GM21360 (cell line): ENCODE measurements around the gene ARSG.
"Not testable (repeated sequence)": the region's sequence is repeated elsewhere in the genome, so short reads cannot be mapped to it uniquely, and the experiment has no call there.

Source experiments
- ATAC-seq: cut with Tn5 transposase; IDR thresholded peaks from one replicate; pipeline ENCODE4 v1.9.1; 2021; ENCODE audit warnings: mild to moderate bottlenecking, moderate library complexity; ENCODE audit not compliant: unreplicated experiment

ARSG gene

GRCh38 chr17:68365469-68365868 is 74.2 kb downstream of the ARSG start:
- ATAC-seq = no peak

- no peak for ATAC-seq
Observed at GRCh38 chr17:68368387-68368786, 77.1 kb downstream of the ARSG start.

- no peak for ATAC-seq
Observed at GRCh38 chr17:68375566-68375965, 84.3 kb downstream of the ARSG start.

GRCh38 chr17:68376178-68376577 is 84.9 kb downstream of the ARSG start:
- not testable (repeated sequence) for ATAC-seq

- no peak for ATAC-seq
Observed at GRCh38 chr17:68377771-68378267, 86.5 kb downstream of the ARSG start.

GRCh38 chr17:68378268-68379176 is 87.2 kb downstream of the ARSG start:
- ATAC-seq = no peak

GRCh38 chr17:68379177-68379510 is 87.8 kb downstream of the ARSG start:
- ATAC-seq = no peak

GRCh38 chr17:68379692-68380677 is 88.7 kb downstream of the ARSG start:
- ATAC-seq = no peak

GRCh38 chr17:68381076-68381900 is 90.0 kb downstream of the ARSG start:
- ATAC-seq = no peak

- no peak for ATAC-seq
Observed at GRCh38 chr17:68382582-68383085, 91.3 kb downstream of the ARSG start.

GRCh38 chr17:68383120-68383442 is 91.8 kb downstream of the ARSG start:
- ATAC-seq = no peak

- ATAC-seq = no peak
Observed at GRCh38 chr17:68383443-68384321, 92.4 kb downstream of the ARSG start.

GRCh38 chr17:68384471-68384870 is 93.2 kb downstream of the ARSG start:
- no peak for ATAC-seq

- no peak for ATAC-seq
Observed at GRCh38 chr17:68384941-68385340, 93.6 kb downstream of the ARSG start.

- no peak for ATAC-seq
Observed at GRCh38 chr17:68385490-68386215, 94.4 kb downstream of the ARSG start.

- ATAC-seq = no peak
Observed at GRCh38 chr17:68387435-68388218, 96.3 kb downstream of the ARSG start.

- no peak for ATAC-seq
Observed at GRCh38 chr17:68389041-68389440, 97.7 kb downstream of the ARSG start.

- no peak for ATAC-seq
Observed at GRCh38 chr17:68390888-68391545, 99.7 kb downstream of the ARSG start.
